GM19239 (cell line): ENCODE results near the gene CFAP161.

Experiments
- DNase-seq: peaks from one replicate; pipeline ENCODE4 v3.0.0; 2011; ENCODE audit warnings: low spot score; ENCODE audit not compliant: insufficient read length
- FAIRE-seq: peaks from 2 replicates; lab custom pipeline; 2011; peaks lifted over from hg19 to GRCh38; lab: Jason Lieb, UNC

The CFAP161 gene

DNA sequence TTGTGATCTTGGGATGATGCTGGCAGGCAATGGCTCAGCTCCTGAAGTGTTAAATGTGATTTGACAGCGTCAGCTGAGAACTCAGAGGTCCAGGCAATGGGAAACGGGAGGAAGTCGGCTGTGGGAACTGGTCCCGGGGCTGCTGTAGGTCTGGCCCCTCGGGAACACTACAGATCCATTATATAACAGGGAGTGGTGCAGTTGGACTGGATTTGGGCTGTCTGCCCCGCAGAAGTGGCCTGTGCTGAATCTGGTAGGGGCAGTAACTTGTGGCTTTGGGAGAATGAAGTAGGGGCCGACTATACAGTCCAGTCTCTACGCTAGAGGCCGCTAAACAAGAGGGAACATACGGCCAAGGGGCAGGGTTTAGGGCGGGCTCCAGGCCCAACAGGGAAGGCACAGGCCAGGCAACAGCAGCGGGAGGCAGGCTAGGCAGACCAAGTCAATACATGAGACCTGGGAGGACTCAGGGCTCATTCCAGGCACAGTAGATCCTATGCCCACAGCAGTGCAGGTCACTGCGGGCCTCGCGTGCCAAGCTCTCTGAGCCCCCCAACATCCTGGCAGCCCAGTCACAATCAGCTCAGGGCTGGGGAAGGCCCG lies 42.3 kb downstream of the CFAP161 start:
- DNase-seq (no peak), FAIRE-seq (no peak)

DNA sequence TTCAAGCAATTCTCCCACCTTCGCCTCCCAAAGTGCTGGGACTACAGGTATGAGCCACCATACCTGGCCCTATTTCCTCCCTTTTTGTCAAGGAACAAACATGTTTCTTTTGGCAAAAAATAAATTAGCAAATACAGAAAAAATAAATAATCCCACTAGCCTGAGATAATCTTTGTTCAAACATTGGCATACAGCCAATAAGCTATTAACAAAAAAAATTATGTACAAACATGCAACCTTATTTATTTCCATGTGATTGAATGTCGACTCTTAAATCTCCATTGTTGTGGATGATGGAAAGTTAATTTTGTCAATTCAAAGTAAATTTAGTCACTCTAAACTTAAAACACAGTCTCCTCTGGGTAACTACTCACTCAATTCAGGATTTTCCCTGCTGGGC lies 44.3 kb downstream of the CFAP161 start:
- DNase-seq (no peak), FAIRE-seq (no peak)

DNA sequence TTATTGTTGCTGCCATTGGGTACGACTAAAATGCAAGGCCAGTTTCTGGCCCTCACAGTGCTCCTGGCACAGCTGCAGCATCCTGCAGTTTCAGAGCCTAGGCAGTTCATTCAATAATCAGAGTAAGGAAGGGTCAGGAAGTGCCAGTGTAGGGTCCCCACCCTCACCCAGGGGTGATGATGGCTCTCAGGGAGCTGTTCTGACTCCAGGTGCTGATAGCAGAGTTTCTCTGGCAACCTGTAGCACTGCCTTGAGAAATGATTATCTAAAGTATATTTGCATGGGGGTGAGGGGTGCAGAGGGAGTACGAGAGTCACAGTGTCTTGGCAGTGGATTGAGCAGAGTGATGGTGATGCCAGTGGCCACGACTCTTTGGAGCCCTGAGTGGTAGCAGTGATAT lies 47.1 kb downstream of the CFAP161 start:
- DNase-seq, result no peak
- FAIRE-seq, result no peak

DNA sequence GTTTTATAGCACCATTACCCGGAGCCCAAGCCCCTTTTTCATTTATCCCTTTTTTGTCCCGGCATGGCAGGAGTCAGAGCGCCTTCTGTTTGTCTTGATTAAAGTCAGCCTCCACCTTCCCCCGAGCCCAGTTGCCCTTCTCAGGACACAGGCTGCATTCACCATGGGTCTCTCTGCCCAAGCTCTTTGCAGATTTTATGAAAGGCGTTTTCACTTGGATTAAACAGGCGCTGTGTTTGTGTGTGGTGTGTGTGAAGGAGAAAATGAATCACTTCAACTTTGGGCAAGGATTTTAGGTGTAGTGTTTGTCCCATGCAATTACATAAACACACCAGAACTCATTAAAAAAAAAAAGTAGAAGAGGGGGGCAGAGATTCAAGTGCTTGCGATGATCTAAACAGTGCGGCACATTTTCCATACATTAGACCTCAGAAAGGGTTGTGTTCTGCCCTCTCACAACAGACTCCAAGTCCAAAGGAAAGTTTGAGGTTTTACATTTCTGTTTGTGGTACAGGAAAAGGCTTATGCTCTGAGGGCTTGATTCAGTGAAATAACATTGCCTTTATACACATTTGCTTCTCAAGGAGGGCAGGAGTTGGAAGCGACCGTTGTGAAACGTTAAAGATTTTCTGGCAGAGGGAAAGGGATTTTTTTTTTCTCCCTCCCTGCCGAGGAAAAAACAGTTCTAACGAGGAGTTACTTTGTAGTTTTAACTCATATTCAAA lies 48.1 kb downstream of the CFAP161 start:
- no peak for FAIRE-seq
- DNase-seq, result no peak

DNA sequence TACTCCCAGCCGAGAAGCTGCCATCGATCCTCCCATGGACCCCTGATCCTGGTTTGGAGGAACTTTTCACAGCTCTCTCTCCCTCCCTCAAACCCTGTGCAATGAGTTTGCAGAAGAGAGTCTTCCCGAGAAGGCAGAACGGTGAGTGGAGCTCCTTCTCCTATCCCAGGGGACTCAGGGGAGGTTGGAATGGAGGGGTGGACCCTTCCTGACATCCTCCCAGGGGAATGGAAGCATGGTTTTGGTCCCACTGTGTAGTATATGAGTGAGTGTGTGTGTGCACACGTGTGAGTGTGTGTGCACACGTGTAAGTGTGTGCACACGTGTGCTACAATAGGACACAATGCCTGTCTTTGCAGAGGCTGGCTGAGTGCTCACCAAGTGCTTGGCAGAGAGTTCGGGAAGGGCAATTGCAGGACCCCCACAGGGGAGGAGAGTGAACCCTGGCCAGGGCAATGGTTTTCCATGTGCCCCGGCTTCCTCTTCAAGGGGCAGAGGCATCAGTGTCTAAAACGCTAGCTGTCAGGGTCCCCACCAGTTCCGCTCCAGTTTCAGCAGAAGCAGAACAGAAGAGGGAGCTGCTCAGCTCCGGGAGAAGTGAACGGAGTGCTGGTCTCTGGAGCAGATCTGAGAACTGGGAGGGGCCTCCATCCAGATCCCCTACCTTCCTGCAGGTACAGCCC lies 48.8 kb downstream of the CFAP161 start:
- no peak for DNase-seq
- no peak for FAIRE-seq

DNA sequence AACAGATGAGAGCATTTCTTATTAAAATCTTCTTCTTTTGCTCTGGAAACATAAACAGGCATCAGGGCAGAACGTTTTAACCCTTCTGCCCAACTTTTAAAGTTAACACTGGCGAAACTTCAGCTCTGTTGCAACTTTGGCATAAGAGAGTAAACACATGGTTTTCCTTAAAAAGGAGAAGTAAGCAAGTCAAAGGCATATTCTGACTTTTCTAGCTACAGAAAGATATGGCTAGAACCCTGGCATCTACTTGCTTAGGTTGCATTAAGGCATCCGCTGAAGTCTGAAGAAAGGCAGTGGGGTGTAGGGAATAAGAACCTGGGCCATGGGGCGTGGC lies 49.3 kb downstream of the CFAP161 start:
- FAIRE-seq (no peak), DNase-seq (no peak)

DNA sequence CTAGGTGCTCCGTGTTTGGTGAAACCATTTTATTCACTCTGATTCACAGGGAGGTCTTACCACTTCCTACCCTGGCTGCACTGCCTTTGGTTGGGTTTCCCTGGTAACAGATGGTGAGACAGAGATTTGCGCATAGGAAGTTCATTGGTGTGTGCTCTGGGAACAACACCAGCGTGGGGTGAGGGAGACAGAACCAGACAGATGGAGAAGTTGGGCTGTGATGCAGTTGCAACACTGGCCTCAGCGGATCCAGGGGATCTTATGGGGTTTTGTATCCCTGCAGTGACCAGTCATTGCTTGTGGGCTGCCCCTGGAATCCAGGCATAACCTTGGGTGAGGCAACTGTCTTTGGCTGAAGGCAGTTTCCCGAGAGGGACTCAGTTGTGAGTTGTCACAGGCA lies 50.1 kb downstream of the CFAP161 start:
- DNase-seq (no peak), FAIRE-seq (no peak)

DNA sequence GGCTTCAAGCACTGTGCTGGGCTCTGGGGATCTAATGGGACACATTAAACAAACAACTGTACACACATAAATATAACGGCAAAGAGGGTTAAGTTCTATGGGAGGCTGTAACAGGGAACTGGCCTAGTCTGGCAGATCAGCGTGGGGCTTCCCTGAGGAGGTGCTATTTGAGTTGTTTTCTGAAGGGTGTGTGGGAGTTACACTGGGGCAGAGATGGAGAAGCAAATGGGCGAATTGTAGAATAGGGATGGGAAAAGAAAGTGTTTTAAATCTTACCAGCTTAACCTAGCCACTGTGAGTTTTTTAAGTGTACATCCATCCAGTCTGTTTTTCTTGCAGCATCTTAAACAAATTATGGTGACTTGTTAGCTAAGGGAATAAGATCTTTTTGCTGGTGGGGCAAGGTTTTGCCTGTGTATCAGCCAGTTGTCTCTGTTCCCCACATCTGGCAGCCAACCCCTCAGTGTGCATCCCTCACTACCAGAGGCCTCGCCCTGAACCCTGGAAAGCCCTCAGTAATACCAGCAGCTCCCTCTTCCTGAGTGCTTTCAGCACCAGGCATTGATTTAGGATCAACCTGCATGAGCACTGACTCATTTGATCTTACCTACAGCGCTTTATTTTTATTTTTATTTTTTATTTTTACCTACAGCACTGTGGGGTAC lies 51.7 kb downstream of the CFAP161 start:
- FAIRE-seq, result no peak

DNA sequence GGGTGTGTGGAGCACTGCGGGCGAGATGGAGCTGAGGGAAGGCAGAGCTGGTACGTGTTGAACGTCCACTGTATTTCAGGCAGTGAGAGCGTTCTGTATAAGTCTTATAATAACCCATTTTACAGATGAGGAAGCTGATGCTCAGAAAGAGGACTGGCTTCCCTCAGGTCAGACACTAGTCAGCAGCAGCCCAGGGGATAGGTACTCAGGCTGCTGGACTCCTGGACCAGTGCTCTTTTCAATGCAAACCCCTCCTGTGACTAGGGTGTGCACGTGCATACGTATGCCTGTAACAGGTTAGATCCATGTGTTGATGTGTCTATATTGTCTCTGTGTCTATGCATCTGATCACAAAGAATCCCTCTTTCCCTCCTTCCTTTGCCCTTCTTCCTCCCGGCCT lies 54.3 kb downstream of the CFAP161 start:
- no peak for FAIRE-seq
- DNase-seq, result no peak

More for the DNA sequence above, 51.7 kb downstream of the CFAP161 start:
- no peak for DNase-seq

DNA sequence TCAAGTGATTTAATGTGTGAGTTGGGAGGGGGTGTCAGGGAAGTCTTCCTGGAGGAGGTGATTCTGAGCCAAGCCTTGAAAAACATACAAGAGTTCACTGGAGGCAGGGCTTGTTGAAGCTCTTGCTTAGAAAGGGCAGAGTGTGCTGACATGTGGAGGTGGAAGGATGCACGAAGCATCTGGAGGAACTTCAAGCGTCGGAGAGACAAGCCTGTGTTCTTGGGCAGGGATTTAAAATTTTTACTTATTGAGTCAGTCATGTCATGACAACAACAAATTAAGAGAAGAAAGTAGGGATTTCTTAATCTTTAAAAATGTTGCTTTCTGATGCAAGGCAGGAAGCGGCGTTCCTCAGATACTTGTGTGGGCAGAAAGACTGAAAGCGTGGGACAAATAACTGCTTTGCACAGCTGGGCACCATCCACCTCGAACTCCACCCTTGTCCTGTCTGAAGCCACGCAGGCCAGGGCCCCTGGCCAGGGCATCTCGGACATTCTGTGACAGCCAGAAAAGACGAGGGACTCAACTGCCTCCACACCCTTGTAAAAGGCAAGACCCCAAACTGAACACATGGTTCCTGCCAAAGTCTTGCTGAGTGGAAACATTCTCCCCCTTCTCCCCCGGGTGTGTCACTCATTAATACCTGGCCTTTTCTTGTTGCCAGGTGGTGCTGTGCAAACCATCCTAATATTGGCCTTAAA lies 55.7 kb downstream of the CFAP161 start:
- DNase-seq (no peak), FAIRE-seq (no peak)

DNA sequence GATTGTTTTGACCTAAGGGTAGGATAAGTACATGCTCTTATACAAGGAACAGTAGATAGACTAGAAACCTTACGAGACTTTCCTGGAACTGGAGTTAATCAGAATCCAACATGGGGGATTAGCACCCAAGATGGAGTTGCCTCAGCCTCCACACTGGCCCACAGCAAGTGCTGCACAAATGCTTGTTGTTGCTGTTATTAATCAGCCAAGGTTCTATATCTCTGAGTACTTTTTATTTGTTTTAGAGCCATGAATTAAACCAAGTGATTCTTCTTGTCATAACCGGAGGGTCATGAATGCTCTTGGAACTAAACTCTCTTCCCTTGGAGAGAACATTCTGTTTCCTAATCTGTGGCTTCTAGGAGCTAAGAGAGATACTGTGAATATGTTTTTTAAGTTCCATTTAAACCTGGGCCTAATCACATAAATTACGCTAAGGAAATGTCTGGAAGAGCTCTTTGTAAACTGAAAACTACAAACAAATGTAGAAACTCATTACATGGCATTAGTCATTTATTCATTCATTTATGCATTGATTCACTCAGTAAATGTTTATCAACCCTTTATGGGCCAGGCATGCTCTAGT lies 56.9 kb downstream of the CFAP161 start:
- FAIRE-seq, result no peak
- DNase-seq, result no peak

DNA sequence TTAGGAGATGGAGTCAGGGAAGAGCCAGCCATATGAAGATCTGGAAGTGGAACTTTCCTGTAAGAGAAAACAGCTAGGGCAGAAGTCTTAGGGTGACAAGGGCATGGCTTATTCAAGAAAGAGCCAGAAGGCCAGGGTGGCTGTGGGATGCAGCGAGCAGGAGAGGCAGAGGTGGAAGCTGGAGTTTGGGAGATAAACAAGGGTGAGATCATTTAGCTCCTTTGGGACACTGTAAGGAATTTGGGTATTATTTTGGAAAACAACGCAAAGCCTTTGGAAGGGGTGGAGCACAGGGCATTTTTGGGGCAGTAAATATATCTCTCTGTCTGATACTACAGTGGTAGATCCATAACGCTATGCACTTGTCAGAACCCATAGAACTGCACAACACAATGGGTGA lies 57.6 kb downstream of the CFAP161 start:
- FAIRE-seq, result no peak

DNA sequence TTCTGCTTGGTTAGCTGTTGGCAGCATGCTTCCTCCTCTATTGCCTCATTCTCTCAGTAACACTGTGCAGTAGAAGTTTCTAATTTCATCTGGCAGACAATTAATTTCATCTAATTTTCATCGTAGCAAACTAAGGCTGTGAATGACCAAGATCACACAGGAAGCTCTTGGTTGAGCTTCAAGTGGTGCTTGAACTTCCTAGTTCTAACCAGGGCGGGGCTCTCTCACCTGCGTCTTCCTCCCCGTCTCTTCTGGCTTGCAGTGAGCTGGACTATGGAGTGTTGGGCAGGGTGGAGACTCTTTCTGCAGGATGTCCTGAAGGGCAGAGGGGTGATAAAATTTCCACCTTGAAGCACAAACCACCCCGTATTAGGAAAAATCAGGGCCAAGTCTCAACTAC lies 60.7 kb downstream of the CFAP161 start:
- DNase-seq (no peak), FAIRE-seq (no peak)

More for the DNA sequence above, 57.6 kb downstream of the CFAP161 start:
- DNase-seq, result no peak

DNA sequence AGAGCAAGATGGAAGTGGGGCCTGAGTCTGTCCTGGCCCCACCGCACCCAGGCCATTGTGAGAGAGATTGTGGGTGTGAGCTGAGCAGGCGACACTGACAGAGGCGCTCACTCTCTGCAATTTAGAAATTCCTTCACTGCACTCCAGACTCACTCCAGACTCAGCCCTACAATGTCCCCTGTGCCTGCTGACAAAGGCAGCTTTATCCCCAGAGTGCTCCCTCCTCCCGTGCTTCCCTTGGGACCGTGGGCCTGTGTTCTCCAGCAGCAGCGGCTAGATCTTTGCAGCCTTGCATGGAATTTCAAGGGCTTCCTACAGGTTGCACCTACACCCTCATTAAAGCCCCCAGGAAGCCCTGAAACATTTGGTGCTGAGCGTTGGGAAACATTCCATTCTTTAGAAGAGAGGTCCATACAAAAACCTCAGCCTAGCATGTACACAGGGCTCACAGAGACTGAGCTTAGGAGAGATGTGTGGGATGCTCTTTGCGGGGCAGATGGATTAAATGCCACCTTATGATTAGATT lies 61.3 kb downstream of the CFAP161 start:
- no peak for FAIRE-seq
- no peak for DNase-seq

DNA sequence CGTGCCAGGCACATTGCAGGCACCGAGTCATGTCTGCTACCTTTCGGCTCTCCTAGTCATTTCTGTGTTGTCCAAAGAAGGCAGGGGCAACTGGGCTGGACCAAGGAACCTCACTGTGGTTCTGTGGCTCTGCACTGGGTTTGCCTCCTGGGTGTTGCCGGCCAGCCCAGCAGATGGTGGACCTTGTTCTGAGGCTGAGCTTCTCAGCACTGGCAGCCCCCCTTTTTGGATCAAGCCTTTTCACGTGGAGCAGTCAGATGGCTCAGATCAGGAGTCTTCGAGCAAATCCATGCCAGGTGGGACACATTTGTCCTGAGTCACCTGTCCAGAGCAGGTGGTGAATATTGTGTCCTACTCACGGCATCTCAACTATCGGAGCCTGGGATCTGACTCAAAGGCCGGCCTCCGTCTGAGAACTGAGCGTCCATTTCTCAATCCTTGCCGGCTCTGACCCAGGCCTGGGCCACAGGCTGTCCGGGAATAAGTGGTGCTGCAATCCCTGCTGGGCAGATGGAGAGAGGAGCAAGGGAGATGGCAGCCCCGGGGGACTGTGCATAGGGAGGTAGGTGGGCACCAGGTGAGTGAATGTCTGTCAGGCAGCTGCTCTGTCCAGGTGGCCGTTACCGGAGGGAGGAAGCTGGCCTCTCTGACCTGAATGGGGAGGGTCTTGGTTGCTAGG lies 62.6 kb downstream of the CFAP161 start, which contains the start of gene IL16:
TSS of gene IL16 (plus strand) at position 304 of the 679 bp plus-strand sequence. CDS start 28,521 bp downstream, outside the sequence.
- no peak for DNase-seq
- FAIRE-seq, result no peak

DNA sequence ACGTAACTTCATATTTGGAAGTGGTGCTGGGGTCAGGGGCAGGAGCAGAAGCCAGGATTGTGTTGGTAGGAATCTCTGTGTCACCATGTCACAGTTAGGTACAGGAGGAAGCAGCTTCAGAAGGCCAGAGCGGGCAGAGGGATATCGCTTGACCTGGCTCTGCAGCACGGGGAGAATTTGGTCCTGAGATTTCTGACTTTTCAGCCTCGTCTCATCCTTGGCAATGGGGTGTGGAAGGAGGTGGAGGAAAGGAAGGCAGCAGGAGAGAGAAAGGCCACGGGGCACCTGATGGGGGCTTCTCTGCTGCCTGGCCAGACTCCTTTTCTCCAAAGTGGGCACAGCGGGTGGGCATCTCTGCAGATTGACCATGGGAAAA lies 63.2 kb downstream of the CFAP161 start:
- FAIRE-seq, result no peak

DNA sequence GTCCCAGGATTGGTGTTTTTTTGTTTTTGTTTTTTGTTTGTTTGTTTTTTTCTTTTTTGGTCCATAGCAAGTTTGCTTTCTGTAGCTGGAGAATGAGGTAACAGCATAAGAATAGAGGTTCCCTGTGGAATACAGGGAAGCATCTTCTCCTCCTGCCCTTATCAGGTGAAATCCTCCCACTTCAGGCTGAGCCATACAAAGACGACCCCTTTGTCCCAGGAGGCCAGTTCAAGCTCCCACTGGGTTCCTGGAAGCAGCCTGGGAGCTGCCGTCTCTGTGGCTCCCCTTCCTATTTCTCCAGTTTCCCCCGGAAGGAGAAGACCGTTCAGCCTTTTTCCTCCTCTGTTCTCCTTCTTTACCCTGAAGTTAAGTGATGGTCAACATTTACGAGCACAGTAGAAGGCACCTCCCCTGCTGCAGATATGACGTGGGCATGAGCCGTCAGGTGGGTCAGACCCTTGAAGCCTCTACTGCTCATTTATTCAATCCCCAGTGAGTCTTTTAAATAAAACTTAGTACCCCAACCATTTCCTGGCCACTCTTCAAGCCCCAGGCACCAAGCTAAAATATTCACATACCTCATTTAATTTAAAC lies 63.7 kb downstream of the CFAP161 start:
- DNase-seq, result no peak
- no peak for FAIRE-seq

More for the DNA sequence above, 63.2 kb downstream of the CFAP161 start:
- DNase-seq, result no peak
